GM18517 (cell line): ENCODE data around the gene TK2.
"Not testable (repeated sequence)": the region's sequence is repeated elsewhere in the genome, so short reads cannot be mapped to it uniquely, and the experiment has no call there.

ENCODE experiments used
- ATAC-seq: cut with Tn5 transposase; IDR thresholded peaks from one replicate; pipeline ENCODE4 v1.9.1; 2021; ENCODE audit warnings: mild to moderate bottlenecking, moderate library complexity; ENCODE audit not compliant: unreplicated experiment

The TK2 gene

GRCh38 chr16:66508248-66508913 lies 41.5 kb downstream of the TK2 start:
- ATAC-seq = peak; percentile 58

GRCh38 chr16:66507731-66508239 lies 42.1 kb downstream of the TK2 start:
- ATAC-seq = no peak

- ATAC-seq = no peak
Measured at GRCh38 chr16:66503612-66504011, 46.3 kb downstream of the TK2 start.

- ATAC-seq = no peak
Measured at GRCh38 chr16:66503030-66503429, 46.9 kb downstream of the TK2 start.

GRCh38 chr16:66502020-66502913 lies 47.7 kb downstream of the TK2 start:
- ATAC-seq = no peak

GRCh38 chr16:66501563-66501962 lies 48.4 kb downstream of the TK2 start:
- ATAC-seq = not testable (repeated sequence)

- not testable (repeated sequence) for ATAC-seq
Measured at GRCh38 chr16:66497921-66498320, 52.0 kb downstream of the TK2 start.

GRCh38 chr16:66496226-66496625 lies 53.7 kb downstream of the TK2 start:
- ATAC-seq = not testable (repeated sequence)

- ATAC-seq = no peak
Measured at GRCh38 chr16:66495440-66495839, 54.5 kb downstream of the TK2 start.

GRCh38 chr16:66494916-66495315 lies 55.0 kb downstream of the TK2 start:
- no peak for ATAC-seq

GRCh38 chr16:66493490-66494401 lies 56.2 kb downstream of the TK2 start:
- no peak for ATAC-seq

- ATAC-seq = no peak
Measured at GRCh38 chr16:66491716-66492064, 58.2 kb downstream of the TK2 start.

GRCh38 chr16:66490774-66491715 lies 58.9 kb downstream of the TK2 start:
- no peak for ATAC-seq

GRCh38 chr16:66489818-66490217 lies 60.1 kb downstream of the TK2 start:
- no peak for ATAC-seq

- no peak for ATAC-seq
Measured at GRCh38 chr16:66489385-66489784, 60.5 kb downstream of the TK2 start.

- ATAC-seq = no peak
Measured at GRCh38 chr16:66488505-66488904, 61.4 kb downstream of the TK2 start.

GRCh38 chr16:66487580-66488275 lies 62.2 kb downstream of the TK2 start:
- no peak for ATAC-seq

- no peak for ATAC-seq
Measured at GRCh38 chr16:66486773-66487579, 62.9 kb downstream of the TK2 start.
